ENCODE data around the gene UBASH3B.

UBASH3B gene

DNA sequence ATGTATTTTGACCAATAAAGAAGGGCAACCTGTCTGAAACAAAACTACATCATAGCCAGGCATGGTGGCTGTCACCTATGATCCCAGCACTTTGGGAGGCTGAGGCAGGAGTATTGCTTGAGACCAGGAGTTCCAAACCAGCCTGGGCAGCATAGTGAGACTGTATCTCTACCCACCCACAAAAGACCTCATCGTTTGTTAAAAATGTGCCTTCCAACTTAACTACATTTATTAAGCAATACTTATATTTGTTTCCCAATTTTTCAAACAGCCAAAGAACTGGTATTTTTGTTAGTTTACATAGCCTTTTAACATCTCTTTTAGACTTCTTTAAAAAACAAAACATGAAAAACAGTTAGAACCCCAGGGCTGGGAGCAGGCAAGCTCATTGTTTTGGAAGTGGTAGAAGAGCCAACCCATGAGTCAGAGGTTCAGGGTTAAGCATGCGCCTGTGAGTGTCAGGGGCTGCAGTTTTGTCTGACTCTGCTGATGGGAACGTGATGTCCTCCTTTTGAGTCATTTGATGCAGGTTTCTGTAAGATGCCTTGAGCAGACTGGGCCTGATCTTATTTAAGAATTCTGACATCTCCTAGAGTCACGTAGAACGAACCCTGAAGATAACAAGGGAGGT is 128.9 kb downstream of the UBASH3B start:
- no peak for DNase-seq (ENCODE audit: low spot score)

DNA sequence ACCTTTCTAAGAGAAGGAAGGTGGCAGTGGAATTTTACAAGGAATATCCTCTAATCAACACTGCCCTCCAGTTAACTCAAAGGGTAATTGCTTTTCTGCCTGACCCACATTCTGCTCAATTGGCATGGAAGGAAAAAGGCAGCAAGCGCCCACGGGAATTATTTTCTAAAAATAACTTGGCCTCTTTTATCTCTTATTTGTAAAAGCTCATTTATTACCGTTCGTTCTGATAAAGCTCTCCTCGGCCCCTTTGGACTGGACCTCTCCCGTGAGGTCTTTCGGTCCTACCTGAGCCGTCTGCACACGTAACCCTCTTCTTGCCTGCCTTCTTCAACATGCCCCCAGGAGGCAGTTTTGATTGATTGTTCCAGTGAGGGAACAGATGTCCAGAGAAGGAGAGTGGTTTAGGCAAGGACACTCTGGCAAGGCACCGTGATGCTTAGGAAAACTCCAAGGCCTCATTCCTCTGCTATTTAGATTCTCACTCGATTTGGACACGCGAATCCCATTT is 129.6 kb downstream of the UBASH3B start:
- DNase-seq (ENCODE audit: low spot score), result no peak

DNA sequence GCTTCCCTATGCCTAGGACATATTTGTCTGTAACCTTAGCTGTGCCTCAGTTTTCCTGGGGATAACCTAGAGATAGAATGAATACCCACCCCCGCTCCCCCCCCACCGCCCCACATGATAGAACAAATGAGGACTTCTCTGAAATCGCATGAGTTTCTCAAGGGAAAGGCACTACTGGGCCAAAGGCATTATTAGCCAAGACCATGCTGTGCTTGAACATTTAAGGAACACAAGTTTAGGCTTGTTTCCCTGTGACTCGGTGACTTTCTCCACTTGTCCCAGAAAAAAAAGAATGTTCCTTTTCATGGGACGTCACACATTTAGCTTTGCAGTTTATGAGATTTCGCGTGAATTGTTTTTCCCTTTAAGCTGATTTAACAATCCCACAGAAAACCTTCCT is 131.4 kb downstream of the UBASH3B start:
- no peak for DNase-seq (ENCODE audit: low spot score)

DNA sequence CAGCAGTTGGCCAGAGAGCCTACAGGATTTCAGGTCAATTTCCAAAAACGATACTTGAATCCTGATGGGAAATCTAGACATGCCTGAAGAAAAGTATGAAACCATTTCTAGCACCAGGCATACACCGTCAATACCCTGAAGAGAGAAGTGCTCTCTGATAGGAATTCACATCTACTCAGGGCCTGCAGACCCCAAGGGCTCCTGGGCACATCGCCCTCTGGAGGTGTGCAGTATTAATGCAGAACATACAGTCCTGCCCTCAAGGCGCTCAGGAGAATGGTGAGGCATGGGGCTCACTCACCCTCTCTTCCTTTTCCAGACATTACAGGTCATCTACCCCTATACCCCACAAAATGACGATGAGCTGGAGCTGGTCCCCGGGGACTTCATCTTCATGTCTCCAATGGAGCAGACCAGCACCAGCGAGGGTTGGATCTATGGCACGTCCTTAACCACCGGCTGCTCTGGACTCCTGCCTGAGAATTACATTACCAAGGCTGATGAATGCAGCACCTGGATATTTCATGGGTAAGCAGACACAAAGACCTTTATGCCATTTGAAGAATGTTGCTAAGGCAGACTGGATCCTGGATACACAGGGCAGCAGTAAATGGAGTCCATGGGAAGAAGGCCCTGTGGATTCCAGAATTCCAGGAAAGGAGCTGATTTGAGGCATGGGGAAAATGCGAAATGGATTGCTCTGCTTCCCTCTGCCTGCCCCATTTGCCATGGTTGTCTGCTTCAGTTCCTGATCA is 133.4 kb downstream of the UBASH3B start:
- no peak for DNase-seq (ENCODE audit: low spot score)

DNA sequence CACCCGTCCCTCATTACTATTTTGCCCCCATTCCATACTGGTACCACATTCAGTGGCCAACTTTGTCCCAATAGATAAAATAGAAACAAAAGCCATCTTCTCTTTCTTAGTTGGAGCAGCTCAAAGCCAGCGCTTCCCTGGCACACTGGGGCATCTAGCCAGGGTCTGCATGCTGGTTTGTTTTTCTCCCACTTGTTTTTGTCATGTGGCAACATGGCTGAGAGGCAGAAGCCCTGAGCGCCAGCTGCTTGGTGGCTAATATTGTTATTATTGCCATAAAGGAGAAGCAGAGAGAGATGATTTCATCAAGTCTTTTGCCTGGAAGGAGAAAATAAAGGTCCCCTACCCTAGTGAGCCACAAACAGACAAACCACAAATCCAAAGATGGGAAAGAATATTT is 134.4 kb downstream of the UBASH3B start:
- no peak for DNase-seq (ENCODE audit: low spot score)

DNA sequence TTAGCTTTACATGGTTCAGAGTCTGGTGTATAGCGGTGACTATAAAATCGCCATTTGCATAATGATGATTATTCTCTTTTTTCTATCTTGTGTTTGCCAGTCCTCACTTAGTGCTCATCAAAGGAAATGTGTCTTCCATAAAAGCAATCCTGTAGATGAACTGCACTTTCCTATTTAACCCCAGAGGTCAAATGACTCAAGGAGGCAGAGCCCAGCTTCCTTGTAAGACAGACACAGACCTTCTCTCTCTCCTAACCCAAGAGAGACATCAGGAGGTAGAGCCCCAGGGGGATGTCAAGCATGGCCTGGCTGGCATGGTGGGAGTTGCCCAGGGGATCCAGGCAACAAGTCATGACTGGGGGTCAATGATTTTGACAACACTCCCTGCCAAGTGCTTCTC is 135.9 kb downstream of the UBASH3B start:
- no peak for DNase-seq (ENCODE audit: low spot score)

DNA sequence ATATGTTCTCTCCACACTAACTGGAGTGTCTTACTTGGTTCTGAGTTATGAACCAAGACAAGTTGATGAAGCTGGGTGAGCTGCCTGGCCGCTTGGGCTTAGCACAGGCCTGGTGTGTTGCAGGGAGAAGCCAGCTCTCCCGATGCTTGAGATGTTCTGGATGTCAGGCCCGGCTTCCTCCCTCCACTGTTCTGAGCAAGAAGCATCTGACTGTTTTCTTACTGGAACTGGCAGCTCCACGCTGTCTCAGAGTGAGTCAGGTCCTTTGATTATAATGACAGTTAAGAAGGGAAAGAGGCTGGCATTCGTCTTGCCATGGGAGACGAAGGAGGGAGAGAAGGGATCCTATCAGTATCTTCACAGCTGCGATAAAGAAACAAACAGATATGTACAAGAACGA is 136.3 kb downstream of the UBASH3B start:
- DNase-seq (ENCODE audit: low spot score), result no peak

DNA sequence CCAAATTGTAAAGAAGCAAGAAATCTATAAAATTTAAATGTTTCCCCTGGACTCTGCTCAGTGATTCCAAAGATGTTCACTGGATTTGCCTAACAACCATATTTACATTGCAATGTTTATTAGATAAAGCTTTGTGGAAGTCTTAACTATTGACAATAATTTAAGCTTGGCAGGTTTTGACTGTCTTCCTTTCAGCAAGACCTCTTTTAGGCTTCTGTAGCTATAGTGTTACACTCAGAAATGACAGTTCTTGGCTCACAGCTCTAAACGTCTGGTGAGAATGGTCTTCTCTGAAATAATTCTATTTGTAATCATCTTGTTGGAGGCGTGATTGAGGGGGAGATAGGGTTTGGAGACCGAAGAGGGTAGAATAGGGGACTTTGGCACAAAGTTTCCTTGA is 138.0 kb downstream of the UBASH3B start:
- no peak for DNase-seq (ENCODE audit: low spot score)

DNA sequence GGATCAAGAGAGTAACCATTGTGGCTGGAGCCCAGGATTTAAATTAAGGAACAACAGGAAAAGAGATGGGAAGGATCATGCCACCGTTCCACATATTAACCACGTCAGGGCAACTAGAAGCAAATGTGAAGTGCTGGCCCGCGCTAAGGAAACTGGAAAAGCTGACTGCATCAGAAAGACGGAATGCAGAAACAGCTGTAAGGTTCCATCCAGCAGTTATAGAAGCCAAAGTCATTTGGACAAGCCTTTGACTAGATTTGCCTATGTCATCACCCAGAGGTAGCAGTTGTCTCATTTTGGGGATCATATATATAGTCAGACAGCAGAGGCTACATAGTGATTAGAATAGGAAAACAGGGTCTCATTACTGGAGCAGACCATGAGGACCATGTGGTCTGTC is 139.8 kb downstream of the UBASH3B start:
- no peak for DNase-seq (ENCODE audit: low spot score)

DNA sequence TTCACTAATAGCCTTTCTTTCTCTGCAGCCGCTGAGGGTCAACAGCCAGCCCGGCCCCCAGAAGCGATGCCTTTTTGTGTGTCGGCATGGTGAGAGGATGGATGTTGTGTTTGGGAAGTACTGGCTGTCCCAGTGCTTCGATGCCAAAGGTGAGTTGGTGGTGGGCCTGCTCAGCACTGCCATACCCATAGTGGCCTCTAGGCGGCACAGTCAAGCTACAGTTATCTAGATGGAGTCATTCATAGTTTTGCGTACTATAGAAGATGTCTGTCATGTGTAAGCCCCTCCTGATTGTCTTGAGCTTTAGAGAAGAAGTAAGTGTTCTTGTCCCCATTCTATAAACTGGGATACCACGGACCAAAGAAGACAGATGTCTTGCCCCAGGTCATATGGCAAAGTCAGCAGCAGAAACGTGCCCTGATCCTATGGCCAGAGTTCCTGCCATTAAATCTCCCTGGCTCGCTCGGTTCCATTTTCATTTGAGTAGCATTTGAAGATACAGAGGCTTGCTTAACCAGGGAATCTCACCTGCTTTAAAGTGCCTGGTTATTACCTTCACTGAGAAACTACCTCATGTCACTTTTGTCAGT is 140.7 kb downstream of the UBASH3B start:
- DNase-seq (ENCODE audit: low spot score), result peak; percentile 58

DNA sequence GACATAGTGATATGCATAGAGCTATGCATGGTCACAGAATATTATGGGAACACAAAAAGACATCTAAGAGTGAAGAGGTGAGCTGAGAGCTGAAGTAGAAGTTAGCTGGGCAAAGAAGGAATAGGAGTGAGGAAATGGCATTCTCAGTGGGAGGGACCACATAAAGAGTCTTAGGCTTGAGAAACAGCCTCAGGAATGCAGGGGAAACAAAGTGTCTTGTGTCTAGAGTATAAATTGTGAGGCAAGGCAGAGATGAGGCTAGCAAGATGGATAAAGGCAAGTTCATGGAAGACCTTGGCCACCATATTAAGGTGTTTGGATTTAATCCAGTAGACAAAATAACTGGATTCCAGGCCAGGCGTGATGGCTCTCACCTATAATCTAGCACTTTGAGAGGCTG is 142.1 kb downstream of the UBASH3B start:
- DNase-seq (ENCODE audit: low spot score), result no peak

DNA sequence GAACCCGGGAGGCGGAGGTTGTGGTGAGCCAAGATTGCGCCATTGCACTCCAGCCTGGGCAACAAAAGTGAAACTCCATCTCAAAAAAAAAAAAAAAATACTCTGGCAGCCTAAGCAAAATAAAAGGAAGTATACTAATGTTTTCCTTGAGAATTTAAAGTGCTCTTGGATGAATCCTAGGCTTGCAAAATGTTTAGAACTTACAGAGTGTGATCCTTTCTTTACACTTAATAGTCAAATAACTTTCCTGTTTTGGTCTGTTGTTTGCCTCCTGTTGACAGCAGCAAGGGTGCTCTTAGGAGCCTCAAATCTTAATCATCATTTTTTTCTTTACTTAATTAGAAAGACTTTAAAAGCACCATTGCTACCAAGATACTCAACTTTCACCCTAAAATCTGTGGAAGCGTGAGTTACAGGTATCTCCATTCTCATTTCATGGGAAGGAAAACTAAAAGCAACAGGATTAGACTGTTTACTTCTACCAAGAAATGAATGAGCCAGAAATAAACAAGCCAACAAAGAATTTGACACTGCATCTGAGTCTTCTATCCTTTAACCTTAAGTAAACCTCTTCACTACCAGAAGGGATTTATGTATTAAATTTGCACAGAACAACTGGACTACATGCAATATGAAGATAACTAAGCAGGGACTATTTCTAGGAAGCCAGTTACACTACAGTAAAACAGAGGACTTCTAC is 144.0 kb downstream of the UBASH3B start:
- no peak for DNase-seq (ENCODE audit: low spot score)

DNA sequence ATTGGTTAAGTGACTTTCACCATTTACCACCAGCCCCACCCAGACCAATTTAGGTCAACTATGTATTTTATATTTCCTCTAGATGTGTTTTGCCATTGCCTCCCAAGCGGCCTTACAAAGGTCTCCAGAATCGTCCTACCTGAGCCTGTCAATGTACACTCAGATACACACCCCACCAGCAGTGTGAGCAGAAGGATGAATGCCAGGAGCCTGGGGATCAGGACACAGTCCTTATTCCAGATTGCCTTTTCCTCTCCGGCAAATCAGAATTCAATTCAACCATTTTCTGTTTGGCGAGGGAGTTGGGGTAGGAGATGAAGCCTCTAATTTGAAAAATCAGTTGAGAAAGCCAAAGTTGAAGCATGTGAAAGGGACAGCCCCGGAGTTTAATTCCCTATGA is 147.4 kb downstream of the UBASH3B start:
- no peak for DNase-seq (ENCODE audit: low spot score)

DNA sequence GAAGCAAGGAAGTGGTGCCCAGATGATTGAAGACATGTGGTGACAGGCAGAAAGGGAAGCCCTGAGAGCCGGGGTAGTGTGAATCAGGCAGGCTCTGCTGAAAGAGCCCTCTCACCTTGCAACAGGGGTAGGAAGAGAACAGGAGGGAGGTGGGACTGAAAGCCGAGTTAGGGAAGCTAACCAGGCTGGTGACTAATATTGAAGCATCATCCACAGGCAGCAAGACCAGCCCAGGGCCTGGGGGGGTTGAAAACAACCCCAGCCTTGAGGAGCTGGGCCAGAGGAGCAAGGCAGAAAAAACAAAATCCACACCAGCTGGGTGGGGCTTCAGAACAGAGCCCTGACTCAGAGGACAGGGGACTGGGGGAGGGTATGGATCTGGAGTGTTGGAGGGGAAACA is 147.8 kb downstream of the UBASH3B start:
- no peak for DNase-seq (ENCODE audit: low spot score)

DNA sequence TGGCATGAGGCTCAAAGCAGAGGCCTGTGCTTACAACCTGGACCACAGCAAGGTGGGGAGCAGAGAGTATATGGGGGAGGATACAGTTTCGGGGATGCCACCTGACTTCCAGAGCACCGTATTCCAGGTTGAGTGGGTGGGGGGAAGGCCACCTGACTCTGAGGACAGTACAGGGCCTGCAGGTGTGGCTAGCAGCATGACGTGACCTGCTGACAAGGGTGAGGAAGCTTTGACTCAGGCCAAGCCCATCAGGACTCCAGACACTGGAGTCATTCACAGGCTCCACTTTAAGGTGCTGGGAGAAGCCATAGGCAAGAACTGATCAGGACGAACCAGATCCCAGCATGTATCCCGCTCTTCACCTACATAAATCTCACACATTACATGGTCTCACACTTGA is 148.2 kb downstream of the UBASH3B start:
- DNase-seq (ENCODE audit: low spot score), result no peak

DNA sequence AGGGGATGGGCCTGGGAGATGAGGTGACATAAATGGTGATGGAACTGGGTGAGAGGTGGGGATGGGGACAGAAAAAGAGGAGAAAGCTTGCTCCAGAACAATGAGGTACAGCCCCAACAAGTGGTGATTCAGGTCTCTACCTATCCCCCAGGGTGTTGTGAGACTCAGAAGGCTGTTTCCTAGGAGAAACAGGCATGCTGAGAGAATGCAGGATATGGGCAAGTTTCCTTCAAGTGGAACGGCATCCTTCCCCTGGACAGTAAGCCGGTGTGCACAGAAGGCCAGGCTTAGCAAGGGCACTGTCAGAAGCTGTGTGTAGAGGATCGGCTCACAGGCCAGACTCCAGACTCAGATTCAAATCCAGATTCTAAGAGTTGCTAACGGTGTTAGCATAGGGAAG is 148.6 kb downstream of the UBASH3B start:
- DNase-seq (ENCODE audit: low spot score), result no peak

DNA sequence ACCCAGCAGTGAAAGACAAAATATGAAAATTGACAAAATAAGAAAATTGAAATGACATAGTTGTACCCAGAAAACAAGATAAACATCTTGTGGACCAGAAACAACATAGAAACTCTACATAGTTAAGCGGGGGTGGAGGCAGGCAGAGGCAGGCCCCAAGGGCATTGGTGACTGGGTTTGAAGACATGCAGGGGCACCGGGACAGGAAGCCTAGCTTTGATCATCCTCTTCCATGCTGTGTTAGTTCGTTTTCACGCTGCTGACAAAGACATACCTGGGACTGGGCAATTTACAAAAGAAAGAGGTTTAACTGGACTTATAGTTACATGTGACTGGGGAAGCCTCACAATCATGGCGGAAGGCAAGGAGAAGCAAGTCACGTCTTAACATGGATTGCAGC is 149.3 kb downstream of the UBASH3B start:
- peak; percentile 37 for DNase-seq (ENCODE audit: low spot score)

DNA sequence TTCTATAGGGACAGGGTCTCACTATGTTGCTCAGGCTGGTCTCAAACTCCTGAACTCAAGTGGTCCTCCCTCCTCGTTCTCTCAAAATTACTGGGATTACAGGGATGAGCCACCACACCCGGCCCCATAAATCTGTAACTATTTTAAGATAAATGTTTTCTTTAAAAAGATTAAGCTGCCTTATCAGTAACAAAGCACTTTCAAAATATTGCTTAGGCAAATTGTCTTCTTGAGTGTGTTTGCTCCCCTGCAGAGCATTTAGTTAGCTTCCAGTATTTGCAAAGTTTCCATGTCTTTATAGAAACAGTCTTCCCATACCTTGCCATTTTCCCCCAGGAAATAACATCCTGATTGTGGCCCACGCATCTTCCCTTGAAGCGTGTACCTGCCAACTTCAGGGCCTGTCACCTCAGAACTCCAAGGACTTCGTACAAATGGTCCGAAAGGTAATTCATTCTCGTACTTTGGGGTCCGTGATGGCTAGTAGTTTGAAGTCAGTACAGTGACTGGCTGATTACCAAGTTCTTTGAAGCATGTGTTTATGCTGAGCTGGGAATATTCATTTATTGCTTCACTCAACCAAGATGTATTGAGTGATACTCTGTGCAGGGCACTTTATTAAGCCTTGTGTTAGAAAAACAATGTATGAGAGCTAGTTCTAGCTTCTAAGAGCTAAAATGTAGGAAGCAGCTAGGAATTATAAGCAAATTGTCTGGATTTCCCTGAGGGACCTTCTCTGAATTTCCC is 152.4 kb downstream of the UBASH3B start:
- no peak for DNase-seq (ENCODE audit: low spot score)

DNA sequence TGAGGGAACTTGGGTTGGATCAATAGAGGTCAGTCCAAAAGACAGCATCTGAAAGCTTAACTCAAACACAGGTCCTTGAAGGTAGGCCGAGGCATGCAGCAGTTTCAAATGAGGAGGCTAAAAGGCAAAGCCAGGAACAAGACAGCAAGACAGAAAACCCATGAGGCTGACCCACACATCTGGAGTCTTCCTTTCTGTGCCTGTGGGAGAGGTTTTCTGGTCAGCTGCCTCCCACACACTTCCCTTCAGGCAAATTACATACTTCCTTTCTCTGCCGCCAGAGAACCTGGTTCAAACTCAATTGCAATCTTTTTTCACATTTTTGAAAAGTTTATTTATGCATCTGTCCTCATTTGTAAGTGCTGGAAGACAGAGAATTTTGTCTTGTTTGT is 153.0 kb downstream of the UBASH3B start:
- peak; percentile 30 for DNase-seq (ENCODE audit: low spot score)

DNA sequence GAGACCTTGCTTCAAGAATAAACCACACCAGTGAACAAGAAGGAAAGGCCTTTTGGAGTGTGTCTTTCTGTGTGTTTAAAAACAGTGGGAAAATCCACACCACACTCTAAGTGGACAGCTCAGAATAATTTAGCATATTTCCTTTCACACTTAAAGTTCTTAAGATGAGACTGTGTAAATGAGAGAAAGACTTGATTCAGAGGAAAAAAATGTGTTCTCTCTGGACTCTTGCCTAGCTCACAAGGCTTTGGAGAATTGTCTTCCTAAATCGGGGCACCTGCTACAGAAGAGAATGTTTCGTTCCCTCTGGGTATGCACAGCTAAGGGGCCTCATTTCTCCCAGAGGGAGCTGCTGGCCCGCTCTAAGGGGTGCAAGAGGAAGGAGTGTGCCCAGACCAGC is 154.3 kb downstream of the UBASH3B start:
- DNase-seq (ENCODE audit: low spot score), result no peak

DNA sequence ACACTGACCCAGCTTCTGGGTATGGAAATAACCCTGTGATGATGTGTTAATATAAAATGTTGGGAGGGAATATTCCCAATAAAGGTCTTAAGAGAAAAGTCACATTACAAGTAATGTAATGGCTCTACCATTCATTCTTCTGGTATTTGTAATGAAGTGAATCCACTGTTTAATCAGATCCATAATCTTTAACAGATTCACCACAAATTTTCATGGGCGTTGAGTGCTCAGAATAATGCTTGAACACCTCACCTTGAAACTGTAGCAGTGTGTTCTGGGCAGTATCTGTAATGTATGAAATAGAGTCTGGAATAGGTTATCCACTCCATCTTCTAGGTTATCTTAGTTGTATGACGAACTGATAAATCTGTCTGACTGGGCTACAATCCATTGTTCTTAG is 156.2 kb downstream of the UBASH3B start:
- DNase-seq (ENCODE audit: low spot score), result no peak

DNA sequence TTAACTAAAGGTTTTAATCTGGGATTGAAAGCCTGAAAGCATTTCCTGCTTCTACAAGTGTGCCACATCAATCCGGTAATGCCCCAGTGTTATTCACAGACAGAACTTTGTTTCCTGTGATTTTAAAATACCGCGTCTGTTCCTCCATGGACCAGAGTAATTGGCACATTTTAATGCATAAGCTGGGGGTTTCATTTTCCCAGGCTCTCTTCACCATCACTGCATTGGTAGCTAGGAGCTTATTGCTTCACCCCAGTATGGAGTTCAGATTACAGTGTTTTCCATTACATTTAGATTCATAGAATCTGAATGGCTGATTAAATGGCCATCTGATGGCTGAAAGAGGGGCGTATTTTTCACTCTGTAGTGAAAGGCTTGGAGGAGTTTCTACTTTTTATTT is 157.1 kb downstream of the UBASH3B start:
- no peak for DNase-seq (ENCODE audit: low spot score)
